ENCODE measurements around the gene FUT3.

DNA sequence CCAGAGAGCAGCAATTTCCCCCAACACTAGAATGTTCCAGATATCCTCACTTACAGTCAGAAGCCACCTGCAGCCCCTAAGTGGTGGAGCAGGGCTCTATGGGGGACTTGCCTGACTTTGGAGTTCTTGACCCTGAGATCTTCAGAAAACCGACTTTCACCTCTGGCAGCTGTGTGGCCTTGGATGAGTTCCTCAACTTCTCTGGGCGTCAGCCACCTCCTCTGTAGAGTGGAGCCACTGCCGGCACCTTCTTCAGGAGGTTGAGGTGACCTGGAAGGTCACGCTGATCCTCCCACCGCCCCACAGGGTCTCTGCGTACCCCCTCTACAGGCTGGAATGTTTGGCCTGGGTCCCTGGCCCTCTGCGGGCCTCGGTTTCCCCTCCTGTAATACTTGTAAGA is 26.2 kb upstream of the FUT3 start:
- TF ChIP-seq, protein P1, sequence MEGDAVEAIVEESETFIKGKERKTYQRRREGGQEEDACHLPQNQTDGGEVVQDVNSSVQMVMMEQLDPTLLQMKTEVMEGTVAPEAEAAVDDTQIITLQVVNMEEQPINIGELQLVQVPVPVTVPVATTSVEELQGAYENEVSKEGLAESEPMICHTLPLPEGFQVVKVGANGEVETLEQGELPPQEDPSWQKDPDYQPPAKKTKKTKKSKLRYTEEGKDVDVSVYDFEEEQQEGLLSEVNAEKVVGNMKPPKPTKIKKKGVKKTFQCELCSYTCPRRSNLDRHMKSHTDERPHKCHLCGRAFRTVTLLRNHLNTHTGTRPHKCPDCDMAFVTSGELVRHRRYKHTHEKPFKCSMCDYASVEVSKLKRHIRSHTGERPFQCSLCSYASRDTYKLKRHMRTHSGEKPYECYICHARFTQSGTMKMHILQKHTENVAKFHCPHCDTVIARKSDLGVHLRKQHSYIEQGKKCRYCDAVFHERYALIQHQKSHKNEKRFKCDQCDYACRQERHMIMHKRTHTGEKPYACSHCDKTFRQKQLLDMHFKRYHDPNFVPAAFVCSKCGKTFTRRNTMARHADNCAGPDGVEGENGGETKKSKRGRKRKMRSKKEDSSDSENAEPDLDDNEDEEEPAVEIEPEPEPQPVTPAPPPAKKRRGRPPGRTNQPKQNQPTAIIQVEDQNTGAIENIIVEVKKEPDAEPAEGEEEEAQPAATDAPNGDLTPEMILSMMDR (IDR thresholded peaks at IDR 0.05) = no peak
- TF ChIP-seq POLR2A (IDR thresholded peaks at IDR 0.05) = no peak
